WTC11 (cell line): Measurements from ENCODE around the gene NUMA1. TPM values are rescaled to one million over a fixed set of nuclear protein-coding genes. Genes with fewer than 3 reads are reported as not detected.

Experiments used
- ATAC-seq: fragments of 200-7000 bp; cut with Tn5 transposase; 2 replicates; pipeline ENCODE4 v1.10.0; 2021; ENCODE audit warnings: mild to moderate bottlenecking, moderate library complexity
- CTCF ChIA-PET: fragments of 300-600 bp; sonication (Branson Sonifier 250); formaldehyde crosslinking; loops from one replicate; lab custom pipeline; 2021; ENCODE audit warnings: antibody characterized with exemption; lab: Charles Lee
- POLR2A ChIA-PET: fragments of 350-600 bp; sonication (Branson Sonifier 250); formaldehyde crosslinking; loops from one replicate; lab custom pipeline; 2021; ENCODE audit warnings: antibody characterized with exemption; lab: Charles Lee
- DNase-seq: peaks from one replicate; pipeline ENCODE4 v3.0.0; 2021; ENCODE audit warnings: low spot score
- H3K27ac Mint-ChIP-seq: 2 replicates; pipeline ENCODE4 v1.8.0; 2021; ENCODE audit warnings: mixed read lengths
- H3K27me3 Mint-ChIP-seq: 2 replicates; pipeline ENCODE4 v1.8.0; 2021; ENCODE audit warnings: low read depth, mild to moderate bottlenecking, moderate library complexity, mixed read lengths
- H3K36me3 Mint-ChIP-seq: 2 replicates; pipeline ENCODE4 v1.8.0; 2021; ENCODE audit warnings: mixed read lengths
- H3K4me1 Mint-ChIP-seq: 2 replicates; pipeline ENCODE4 v1.8.0; 2022; ENCODE audit warnings: mixed read lengths
- H3K4me3 Mint-ChIP-seq: 2 replicates; pipeline ENCODE4 v1.8.0; 2021; ENCODE audit warnings: mild to moderate bottlenecking, moderate library complexity, mixed read lengths
- H3K9me3 Mint-ChIP-seq: 2 replicates; pipeline ENCODE4 v1.8.0; 2021; ENCODE audit warnings: mixed read lengths
- AR ChIP-seq: fragments of 250-450 bp; sonication (Bioruptor Pico); IDR thresholded peaks from 2 replicates; pipeline ENCODE4 v1.9.0; 2021; ENCODE audit warnings: mild to moderate bottlenecking
- ATF1 ChIP-seq: sonication (generic); formaldehyde crosslinking; IDR thresholded peaks from 2 replicates; pipeline ENCODE4 v1.8.1; 2023; ENCODE audit warnings: mild to moderate bottlenecking, moderate library complexity, missing genetic modification reagents
- CBFB ChIP-seq: sonication (generic); formaldehyde crosslinking; IDR thresholded peaks from 2 replicates; pipeline ENCODE4 v1.8.1; 2022; ENCODE audit warnings: mild to moderate bottlenecking, low read depth, missing genetic modification reagents
- CTCF ChIP-seq: fragments of 200-600 bp; IDR thresholded peaks from 2 replicates; pipeline ENCODE4 v1.8.0; 2022; ENCODE audit warnings: antibody characterized with exemption
- HMGA2 ChIP-seq: fragments of 250-450 bp; sonication (Bioruptor Pico); IDR thresholded peaks from 2 replicates; pipeline ENCODE4 v1.4.0; 2021; ENCODE audit warnings: mild to moderate bottlenecking, moderate library complexity
- IRF2 ChIP-seq: sonication (generic); formaldehyde crosslinking; IDR thresholded peaks from 2 replicates; pipeline ENCODE4 v1.8.0; 2022; ENCODE audit warnings: low read depth, missing genetic modification reagents, borderline replicate concordance
- MAX ChIP-seq: sonication (generic); formaldehyde crosslinking; IDR thresholded peaks from 2 replicates; pipeline ENCODE4 v1.8.0; 2022; ENCODE audit warnings: mild to moderate bottlenecking, missing genetic modification reagents
- MXD4 ChIP-seq: fragments of 250-450 bp; sonication (Bioruptor Pico); IDR thresholded peaks from 2 replicates; pipeline ENCODE4 v1.8.0; 2021; ENCODE audit warnings: mild to moderate bottlenecking, moderate library complexity, borderline replicate concordance
- MYBL2 ChIP-seq: sonication (generic); formaldehyde crosslinking; IDR thresholded peaks from 2 replicates; pipeline ENCODE4 v1.8.1; 2023; ENCODE audit warnings: mild to moderate bottlenecking, moderate library complexity, missing genetic modification reagents
- NR3C1 ChIP-seq: sonication (generic); formaldehyde crosslinking; conservative IDR thresholded peaks from 2 replicates; pipeline ENCODE4 v1.8.1; 2023; ENCODE audit warnings: low read depth, mild to moderate bottlenecking, missing genetic modification reagents
- PREB ChIP-seq: sonication (generic); formaldehyde crosslinking; IDR thresholded peaks from 2 replicates; pipeline ENCODE4 v1.8.1; 2022; ENCODE audit warnings: mild to moderate bottlenecking, missing genetic modification reagents, moderate library complexity, borderline replicate concordance
- SMAD4 ChIP-seq: sonication (generic); formaldehyde crosslinking; IDR thresholded peaks from 2 replicates; pipeline ENCODE4 v1.8.0; 2022; ENCODE audit warnings: mild to moderate bottlenecking, missing genetic modification reagents
- TEAD1 ChIP-seq: sonication (generic); formaldehyde crosslinking; IDR thresholded peaks from 2 replicates; pipeline ENCODE4 v1.8.0; 2022; ENCODE audit warnings: mild to moderate bottlenecking, missing genetic modification reagents
- TEAD4 ChIP-seq: sonication (generic); formaldehyde crosslinking; IDR thresholded peaks from 2 replicates; pipeline ENCODE4 v1.8.0; 2022; ENCODE audit warnings: mild to moderate bottlenecking, missing genetic modification reagents
- ZNF671 ChIP-seq: fragments of 250-450 bp; sonication (Bioruptor Pico); IDR thresholded peaks from 2 replicates; pipeline ENCODE4 v1.8.0; 2021; ENCODE audit warnings: mild to moderate bottlenecking
- total RNA-seq: library from RNA; stranded (reverse); gene quantifications from 3 replicates; pipeline ENCODE4 v1.2.3, GENCODE V29; 2021
- TF ChIP-seq, protein P1 (sequence below): sonication (generic); formaldehyde crosslinking; IDR thresholded peaks from 2 replicates; pipeline ENCODE4 v1.8.1; 2023; ENCODE audit warnings: mild to moderate bottlenecking, missing genetic modification reagents, borderline replicate concordance
- TF ChIP-seq, protein P2 (sequence below): sonication (generic); formaldehyde crosslinking; IDR thresholded peaks from 2 replicates; pipeline ENCODE4 v1.8.0; 2022; ENCODE audit warnings: mild to moderate bottlenecking, missing genetic modification reagents
- TF ChIP-seq, protein P3 (sequence below): sonication (generic); formaldehyde crosslinking; IDR thresholded peaks from 2 replicates; pipeline ENCODE4 v1.8.0; 2023; ENCODE audit warnings: missing genetic modification reagents, mild to moderate bottlenecking, borderline replicate concordance

Gene NUMA1
- total RNA-seq, 1 experiment from 2014 or later = 147 TPM

DNA sequence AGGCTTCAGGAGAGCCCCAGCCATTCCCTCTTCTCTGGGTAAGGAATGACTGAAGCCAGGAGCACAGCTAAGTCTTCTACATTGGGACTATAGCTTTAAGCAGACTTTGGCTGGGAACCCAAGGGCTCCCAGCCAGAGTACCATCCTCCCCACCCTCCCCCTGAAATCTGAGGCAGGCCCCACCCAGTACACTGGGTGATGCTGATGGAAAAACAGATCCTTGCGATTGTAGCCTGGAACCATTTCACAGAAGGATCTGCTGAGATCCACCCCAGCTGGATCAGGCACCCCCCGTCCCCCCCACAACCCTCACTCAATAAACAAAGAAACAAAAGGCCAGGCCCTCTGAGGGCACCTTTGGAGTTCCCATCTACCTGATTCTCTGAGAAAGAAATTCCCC is 41.9 kb downstream of the NUMA1 start:
- ChIA-PET CTCF (interaction anchor here (0.6 to 4.7 kb wide), 9 partner anchors 14 to 417 kb away, joined by 3 to 81 read pairs (median 4); no protein-coding TSS in a partner anchor), POLR2A (interaction anchor here (0.6 kb wide), 1 partner anchor 110 kb away, joined by 3 read pairs; the partner anchor contains the start of gene XNDC1N)
- Mint-ChIP-seq H3K4me1 (peaks cover 25% of the 10 kb centered on the region), H3K27me3 (no peaks in the 10 kb centered on the region; the same call in 1 of the 2 replicates), H3K4me3 (no peak overlapping the region), H3K9me3 (no peaks in the 10 kb centered on the region), H3K27ac (no peak overlapping the region), H3K36me3 (peaks cover 17% of the 10 kb centered on the region)
- DNase-seq = no peak
- TF ChIP-seq TEAD4 (CRISPR knock-in tag) = no peak
- TF ChIP-seq CTCF = no peak
- no peak for TF ChIP-seq MYBL2
- TF ChIP-seq MXD4 = no peak
- TF ChIP-seq, protein P1, sequence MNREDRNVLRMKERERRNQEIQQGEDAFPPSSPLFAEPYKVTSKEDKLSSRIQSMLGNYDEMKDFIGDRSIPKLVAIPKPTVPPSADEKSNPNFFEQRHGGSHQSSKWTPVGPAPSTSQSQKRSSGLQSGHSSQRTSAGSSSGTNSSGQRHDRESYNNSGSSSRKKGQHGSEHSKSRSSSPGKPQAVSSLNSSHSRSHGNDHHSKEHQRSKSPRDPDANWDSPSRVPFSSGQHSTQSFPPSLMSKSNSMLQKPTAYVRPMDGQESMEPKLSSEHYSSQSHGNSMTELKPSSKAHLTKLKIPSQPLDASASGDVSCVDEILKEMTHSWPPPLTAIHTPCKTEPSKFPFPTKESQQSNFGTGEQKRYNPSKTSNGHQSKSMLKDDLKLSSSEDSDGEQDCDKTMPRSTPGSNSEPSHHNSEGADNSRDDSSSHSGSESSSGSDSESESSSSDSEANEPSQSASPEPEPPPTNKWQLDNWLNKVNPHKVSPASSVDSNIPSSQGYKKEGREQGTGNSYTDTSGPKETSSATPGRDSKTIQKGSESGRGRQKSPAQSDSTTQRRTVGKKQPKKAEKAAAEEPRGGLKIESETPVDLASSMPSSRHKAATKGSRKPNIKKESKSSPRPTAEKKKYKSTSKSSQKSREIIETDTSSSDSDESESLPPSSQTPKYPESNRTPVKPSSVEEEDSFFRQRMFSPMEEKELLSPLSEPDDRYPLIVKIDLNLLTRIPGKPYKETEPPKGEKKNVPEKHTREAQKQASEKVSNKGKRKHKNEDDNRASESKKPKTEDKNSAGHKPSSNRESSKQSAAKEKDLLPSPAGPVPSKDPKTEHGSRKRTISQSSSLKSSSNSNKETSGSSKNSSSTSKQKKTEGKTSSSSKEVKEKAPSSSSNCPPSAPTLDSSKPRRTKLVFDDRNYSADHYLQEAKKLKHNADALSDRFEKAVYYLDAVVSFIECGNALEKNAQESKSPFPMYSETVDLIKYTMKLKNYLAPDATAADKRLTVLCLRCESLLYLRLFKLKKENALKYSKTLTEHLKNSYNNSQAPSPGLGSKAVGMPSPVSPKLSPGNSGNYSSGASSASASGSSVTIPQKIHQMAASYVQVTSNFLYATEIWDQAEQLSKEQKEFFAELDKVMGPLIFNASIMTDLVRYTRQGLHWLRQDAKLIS (CRISPR knock-in tag) = no peak
- TF ChIP-seq NR3C1 = no peak
- no peak for TF ChIP-seq IRF2 (CRISPR knock-in tag)
- TF ChIP-seq AR (CRISPR knock-in tag) = no peak
- TF ChIP-seq MAX (CRISPR knock-in tag) = no peak
- TF ChIP-seq, protein P2, sequence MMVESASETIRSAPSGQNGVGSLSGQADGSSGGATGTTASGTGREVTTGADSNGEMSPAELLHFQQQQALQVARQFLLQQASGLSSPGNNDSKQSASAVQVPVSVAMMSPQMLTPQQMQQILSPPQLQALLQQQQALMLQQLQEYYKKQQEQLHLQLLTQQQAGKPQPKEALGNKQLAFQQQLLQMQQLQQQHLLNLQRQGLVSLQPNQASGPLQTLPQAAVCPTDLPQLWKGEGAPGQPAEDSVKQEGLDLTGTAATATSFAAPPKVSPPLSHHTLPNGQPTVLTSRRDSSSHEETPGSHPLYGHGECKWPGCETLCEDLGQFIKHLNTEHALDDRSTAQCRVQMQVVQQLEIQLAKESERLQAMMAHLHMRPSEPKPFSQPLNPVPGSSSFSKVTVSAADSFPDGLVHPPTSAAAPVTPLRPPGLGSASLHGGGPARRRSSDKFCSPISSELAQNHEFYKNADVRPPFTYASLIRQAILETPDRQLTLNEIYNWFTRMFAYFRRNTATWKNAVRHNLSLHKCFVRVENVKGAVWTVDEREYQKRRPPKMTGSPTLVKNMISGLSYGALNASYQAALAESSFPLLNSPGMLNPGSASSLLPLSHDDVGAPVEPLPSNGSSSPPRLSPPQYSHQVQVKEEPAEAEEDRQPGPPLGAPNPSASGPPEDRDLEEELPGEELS = no peak
- TF ChIP-seq CBFB (CRISPR knock-in tag) = no peak
- no peak for TF ChIP-seq TEAD1 (CRISPR knock-in tag)
- TF ChIP-seq, protein P3, sequence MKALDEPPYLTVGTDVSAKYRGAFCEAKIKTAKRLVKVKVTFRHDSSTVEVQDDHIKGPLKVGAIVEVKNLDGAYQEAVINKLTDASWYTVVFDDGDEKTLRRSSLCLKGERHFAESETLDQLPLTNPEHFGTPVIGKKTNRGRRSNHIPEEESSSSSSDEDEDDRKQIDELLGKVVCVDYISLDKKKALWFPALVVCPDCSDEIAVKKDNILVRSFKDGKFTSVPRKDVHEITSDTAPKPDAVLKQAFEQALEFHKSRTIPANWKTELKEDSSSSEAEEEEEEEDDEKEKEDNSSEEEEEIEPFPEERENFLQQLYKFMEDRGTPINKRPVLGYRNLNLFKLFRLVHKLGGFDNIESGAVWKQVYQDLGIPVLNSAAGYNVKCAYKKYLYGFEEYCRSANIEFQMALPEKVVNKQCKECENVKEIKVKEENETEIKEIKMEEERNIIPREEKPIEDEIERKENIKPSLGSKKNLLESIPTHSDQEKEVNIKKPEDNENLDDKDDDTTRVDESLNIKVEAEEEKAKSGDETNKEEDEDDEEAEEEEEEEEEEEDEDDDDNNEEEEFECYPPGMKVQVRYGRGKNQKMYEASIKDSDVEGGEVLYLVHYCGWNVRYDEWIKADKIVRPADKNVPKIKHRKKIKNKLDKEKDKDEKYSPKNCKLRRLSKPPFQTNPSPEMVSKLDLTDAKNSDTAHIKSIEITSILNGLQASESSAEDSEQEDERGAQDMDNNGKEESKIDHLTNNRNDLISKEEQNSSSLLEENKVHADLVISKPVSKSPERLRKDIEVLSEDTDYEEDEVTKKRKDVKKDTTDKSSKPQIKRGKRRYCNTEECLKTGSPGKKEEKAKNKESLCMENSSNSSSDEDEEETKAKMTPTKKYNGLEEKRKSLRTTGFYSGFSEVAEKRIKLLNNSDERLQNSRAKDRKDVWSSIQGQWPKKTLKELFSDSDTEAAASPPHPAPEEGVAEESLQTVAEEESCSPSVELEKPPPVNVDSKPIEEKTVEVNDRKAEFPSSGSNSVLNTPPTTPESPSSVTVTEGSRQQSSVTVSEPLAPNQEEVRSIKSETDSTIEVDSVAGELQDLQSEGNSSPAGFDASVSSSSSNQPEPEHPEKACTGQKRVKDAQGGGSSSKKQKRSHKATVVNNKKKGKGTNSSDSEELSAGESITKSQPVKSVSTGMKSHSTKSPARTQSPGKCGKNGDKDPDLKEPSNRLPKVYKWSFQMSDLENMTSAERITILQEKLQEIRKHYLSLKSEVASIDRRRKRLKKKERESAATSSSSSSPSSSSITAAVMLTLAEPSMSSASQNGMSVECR = no peak
- no peak for TF ChIP-seq SMAD4 (CRISPR knock-in tag)
- TF ChIP-seq ATF1 (CRISPR knock-in tag) = no peak
- TF ChIP-seq ZNF671 (CRISPR knock-in tag) = no peak
- no peak for TF ChIP-seq HMGA2
- TF ChIP-seq PREB (CRISPR knock-in tag) = no peak
- ATAC-seq = no peak
